ENCODE results near the gene NAPSA. TPM values are rescaled to one million over a fixed set of nuclear protein-coding genes. Genes with fewer than 3 reads are reported as not detected.

Gene NAPSA
- polyA plus RNA-seq, 1 of the 3 experiments (the other 2 are of a cell fraction), result 0.43 TPM

- no peaks in the 10 kb centered on the region for H3K27me3 ChIP-seq (ENCODE audit: insufficient read depth)
- no peaks in the 10 kb centered on the region for H3K4me1 ChIP-seq (ENCODE audit: control insufficient read depth in 1 of 2, insufficient read depth in 2 of 2, low read depth in 1 of 2, low read length in 1 of 2)
- H3K4me3 ChIP-seq (ENCODE audit: low read depth in 2 of 2, low read length in 1 of 2), result no peak overlapping the region
- peak; percentile 32 for DNase-seq
- no peak overlapping the region for H3K9ac ChIP-seq
- no peaks in the 10 kb centered on the region for H3K9me2 ChIP-seq
- peaks cover 0 to 13% of the 10 kb centered on the region in 2 experiments for H3K36me3 ChIP-seq (replicated peaks in 1 of 2; ENCODE audit: control insufficient read depth in 1 of 2, insufficient read depth in 2 of 2, low read length in 1 of 2)
- peaks cover 5% of the 10 kb centered on the region; the same call in 1 of the 2 replicates for H3K79me2 ChIP-seq (ENCODE audit: insufficient read depth)
- ChIA-PET POLR2A (no interaction called here), CTCF (interaction anchor here (1.1 to 1.4 kb wide), 2 partner anchors 12 to 153 kb away, joined by 3 read pairs; no protein-coding TSS in a partner anchor)
- no peak overlapping the region for H2AFZ ChIP-seq (ENCODE audit: low read depth)
- no peak overlapping the region for H3K27ac ChIP-seq (ENCODE audit: low read depth in 2 of 2, low read length in 1 of 2)
- no peak overlapping the region for H3K4me2 ChIP-seq
- H3F3A ChIP-seq (replicated peaks; ENCODE audit: insufficient read depth), result no peaks in the 10 kb centered on the region
- TF ChIP-seq CHD2 (IDR thresholded peaks at IDR 0.05; ENCODE audit: low read length, partially characterized antibody) (no peak), RFX5 (IDR thresholded peaks at IDR 0.05; ENCODE audit: low read length) (no peak), SIN3A (IDR thresholded peaks at IDR 0.05; ENCODE audit: borderline replicate concordance, low read depth, low read length) (no peak), PBX3 (IDR thresholded peaks at IDR 0.05) (no peak), GABPA (IDR thresholded peaks at IDR 0.05; ENCODE audit: low read depth) (no peak), YY1 (IDR thresholded peaks at IDR 0.05; ENCODE audit: low read depth) (no peak), MAX (IDR thresholded peaks at IDR 0.05; ENCODE audit: low read depth) (no peak), POLR2AphosphoS5 (IDR thresholded peaks at IDR 0.05; ENCODE audit: low read depth, low read length) (no peak), USF2 (IDR thresholded peaks at IDR 0.05; ENCODE audit: borderline replicate concordance, low read depth, low read length) (no peak), RCOR1 (IDR thresholded peaks at IDR 0.05; ENCODE audit: low read length) (no peak), USF1 (IDR thresholded peaks at IDR 0.05; ENCODE audit: borderline replicate concordance, low read depth) (no peak), TCF12 (IDR thresholded peaks at IDR 0.05) (no peak), FOSL2 (IDR thresholded peaks at IDR 0.05; ENCODE audit: borderline replicate concordance, low read depth) (no peak), FOXM1 (IDR thresholded peaks at IDR 0.05; ENCODE audit: low read depth) (no peak), ZBTB33 (IDR thresholded peaks at IDR 0.05; ENCODE audit: borderline replicate concordance, low read depth) (no peak), GATA2 (CRISPR knock-in tag; IDR thresholded peaks at IDR 0.05) (no peak)
- 98% methylated on average over 28 of the region's 41 CpGs for WGBS (ENCODE audit: low lambda C conversion rate)
- H4K20me1 ChIP-seq (ENCODE audit: insufficient read depth), result no peaks in the 10 kb centered on the region
- H3K9me3 ChIP-seq, result no peaks in the 10 kb centered on the region
Observed at GRCh38 chr19:50402544-50403301, 37.3 kb upstream of the NAPSA start.
